Measurements from ENCODE around the gene PDE1C. TPM values are rescaled to one million over a fixed set of nuclear protein-coding genes. Genes with fewer than 3 reads are reported as not detected.

Gene PDE1C
- total RNA-seq, 1 donor from 2014 or later = 15.5 TPM

DNA sequence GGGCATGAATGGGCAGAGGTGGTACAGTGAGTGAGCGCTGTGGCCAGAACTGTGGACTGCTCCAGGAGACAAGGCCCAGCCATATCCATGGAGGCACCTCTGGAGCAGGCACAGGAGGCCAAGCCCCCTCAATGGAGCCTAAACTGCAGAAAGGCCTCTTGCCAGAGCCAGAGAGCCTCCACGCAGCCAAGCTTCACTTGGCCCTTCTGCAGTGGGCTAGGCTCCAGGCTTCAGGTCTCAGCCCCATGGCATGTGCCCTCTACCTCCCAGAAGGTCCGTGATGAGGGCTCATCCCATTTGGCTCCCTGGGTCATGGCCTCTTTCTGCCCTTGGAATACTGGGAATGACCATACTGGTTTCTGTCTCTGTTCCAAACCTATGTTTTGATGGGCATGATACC lies 8.9 kb downstream of the PDE1C start:
- DNase-seq (no peak), ATAC-seq (no peak)
- intact Hi-C loops (cut with DNase I) = no loop called here
- Histone ChIP-seq H3K4me1 (no peaks in the 10 kb centered on the region), H3K9me3 (no peaks in the 10 kb centered on the region), H3K27me3 (ENCODE audit: low read depth) (no peaks in the 10 kb centered on the region), H3K27ac (no peak overlapping the region), H3K4me3 (no peak overlapping the region), H3K36me3 (no peaks in the 10 kb centered on the region)
- TF ChIP-seq, protein P1, sequence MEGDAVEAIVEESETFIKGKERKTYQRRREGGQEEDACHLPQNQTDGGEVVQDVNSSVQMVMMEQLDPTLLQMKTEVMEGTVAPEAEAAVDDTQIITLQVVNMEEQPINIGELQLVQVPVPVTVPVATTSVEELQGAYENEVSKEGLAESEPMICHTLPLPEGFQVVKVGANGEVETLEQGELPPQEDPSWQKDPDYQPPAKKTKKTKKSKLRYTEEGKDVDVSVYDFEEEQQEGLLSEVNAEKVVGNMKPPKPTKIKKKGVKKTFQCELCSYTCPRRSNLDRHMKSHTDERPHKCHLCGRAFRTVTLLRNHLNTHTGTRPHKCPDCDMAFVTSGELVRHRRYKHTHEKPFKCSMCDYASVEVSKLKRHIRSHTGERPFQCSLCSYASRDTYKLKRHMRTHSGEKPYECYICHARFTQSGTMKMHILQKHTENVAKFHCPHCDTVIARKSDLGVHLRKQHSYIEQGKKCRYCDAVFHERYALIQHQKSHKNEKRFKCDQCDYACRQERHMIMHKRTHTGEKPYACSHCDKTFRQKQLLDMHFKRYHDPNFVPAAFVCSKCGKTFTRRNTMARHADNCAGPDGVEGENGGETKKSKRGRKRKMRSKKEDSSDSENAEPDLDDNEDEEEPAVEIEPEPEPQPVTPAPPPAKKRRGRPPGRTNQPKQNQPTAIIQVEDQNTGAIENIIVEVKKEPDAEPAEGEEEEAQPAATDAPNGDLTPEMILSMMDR (IDR thresholded peaks at IDR 0.05) = no peak

DNA sequence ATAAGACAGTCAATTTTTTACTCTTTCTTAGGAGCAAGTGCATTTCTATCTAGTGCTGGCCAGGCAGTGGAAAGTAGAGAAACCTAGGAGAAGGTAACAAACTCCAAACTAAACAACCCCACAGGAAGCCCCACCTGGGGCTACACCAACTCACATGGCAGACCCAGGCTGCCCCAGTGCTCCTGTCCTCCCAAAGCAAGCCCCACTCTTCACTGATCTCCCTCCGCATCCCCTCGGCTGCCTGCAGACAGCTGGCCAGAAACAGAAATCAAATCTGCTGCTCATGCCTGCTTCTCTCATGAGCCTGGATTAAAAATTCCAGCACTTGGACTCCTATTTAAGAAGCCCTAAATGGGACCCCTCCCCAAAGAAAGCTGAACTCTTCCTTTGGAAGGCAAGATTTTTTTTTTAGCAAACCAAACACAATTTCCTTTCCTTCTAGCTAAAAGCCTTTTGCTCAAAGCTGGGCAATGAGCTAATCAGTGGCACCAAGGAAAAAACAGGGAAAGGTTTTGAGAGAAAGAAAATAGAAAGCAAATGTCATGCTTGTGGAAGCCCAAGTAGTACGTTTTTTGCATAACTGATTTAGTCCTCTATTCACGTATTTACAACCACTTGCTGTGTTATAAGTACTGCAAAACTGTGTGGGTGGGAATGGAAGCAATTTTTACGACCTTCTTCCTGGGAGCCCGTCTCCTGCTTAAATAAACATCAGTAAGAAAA lies 10.8 kb downstream of the PDE1C start:
- Histone ChIP-seq H3K27ac (no peak overlapping the region), H3K27me3 (ENCODE audit: low read depth) (no peaks in the 10 kb centered on the region), H3K9me3 (no peaks in the 10 kb centered on the region), H3K4me3 (no peak overlapping the region), H3K4me1 (no peaks in the 10 kb centered on the region), H3K36me3 (no peaks in the 10 kb centered on the region)
- no peak for DNase-seq
- intact Hi-C loops (cut with DNase I) = no loop called here
- TF ChIP-seq, protein P1 (IDR thresholded peaks at IDR 0.05) = no peak
- no peak for ATAC-seq

DNA sequence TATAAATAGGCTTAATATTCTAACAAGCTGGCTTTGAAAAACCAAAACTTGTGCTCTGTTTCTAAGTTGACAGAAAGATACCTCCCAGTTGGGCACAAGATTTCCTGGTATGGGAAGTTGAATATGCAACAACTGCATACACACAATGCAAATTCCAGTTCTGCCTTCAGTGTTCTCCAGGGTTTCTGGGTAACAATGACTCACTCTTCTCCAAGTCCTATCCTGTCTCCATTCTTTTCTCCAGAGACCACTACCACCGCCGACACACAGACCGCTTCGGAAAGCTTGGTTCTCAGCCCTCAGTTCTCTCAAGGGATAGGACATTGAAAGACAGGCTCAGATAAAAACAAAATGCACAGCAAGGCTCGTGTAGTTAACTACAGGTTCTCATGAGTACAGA lies 12.2 kb downstream of the PDE1C start:
- Histone ChIP-seq H3K4me3 (no peak overlapping the region), H3K27ac (no peak overlapping the region), H3K36me3 (no peaks in the 10 kb centered on the region), H3K4me1 (no peaks in the 10 kb centered on the region), H3K27me3 (ENCODE audit: low read depth) (no peaks in the 10 kb centered on the region), H3K9me3 (no peaks in the 10 kb centered on the region)
- no peak for ATAC-seq
- DNase-seq = no peak
- intact Hi-C loops (cut with DNase I) = no loop called here
- TF ChIP-seq, protein P1 (IDR thresholded peaks at IDR 0.05) = no peak

DNA sequence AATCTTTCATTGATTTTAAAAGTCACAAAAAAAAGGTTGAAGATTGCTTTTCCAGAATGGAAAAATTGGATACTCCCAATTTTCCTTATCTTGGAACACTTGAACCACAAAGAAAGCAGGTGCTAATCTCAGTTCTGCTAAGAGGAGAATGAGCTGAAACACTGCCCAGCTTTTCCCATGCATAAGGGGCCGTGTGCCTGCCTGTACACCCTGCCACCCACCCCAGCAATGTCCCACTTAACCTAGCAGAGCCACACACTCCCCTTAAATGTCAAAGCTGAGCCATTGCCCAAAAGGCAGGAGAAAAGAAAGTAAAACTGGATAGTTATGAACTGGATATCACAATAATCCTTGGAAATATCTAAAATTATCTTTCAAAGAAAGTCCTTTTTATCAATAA lies 13.4 kb downstream of the PDE1C start:
- H3K4me1 ChIP-seq = no peaks in the 10 kb centered on the region
- H3K36me3 ChIP-seq = no peaks in the 10 kb centered on the region
- H3K27me3 ChIP-seq (ENCODE audit: low read depth) = no peaks in the 10 kb centered on the region
- no peaks in the 10 kb centered on the region for H3K9me3 ChIP-seq
- ATAC-seq (no peak), DNase-seq (no peak)
- TF ChIP-seq, protein P1 (IDR thresholded peaks at IDR 0.05) = no peak
- intact Hi-C loops (cut with DNase I) = no loop called here
- H3K27ac ChIP-seq = no peak overlapping the region
- no peak overlapping the region for H3K4me3 ChIP-seq

DNA sequence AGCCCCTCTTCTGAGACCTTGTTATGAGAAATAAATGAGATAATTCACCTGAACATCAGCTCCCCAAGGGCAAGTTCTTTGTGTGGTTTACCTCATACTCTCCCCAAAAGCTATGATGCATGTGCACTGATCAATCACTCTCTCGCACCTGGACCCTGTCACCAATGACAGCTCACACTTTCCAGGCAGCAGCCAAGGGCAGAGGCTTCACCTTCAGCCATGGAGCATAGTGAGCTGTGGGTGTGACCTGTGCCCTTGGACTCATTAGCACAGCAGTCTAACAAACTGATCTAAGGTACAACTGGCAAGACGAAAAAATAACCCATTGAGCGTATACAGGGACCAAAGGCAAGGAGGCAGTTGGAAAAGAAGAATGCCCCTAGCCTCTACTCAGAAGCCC lies 17.0 kb downstream of the PDE1C start:
- ATAC-seq = no peak
- no peaks in the 10 kb centered on the region for H3K27me3 ChIP-seq (ENCODE audit: low read depth)
- TF ChIP-seq, protein P1 (IDR thresholded peaks at IDR 0.05) = no peak
- intact Hi-C loops (cut with DNase I) = no loop called here
- H3K4me1 ChIP-seq = no peaks in the 10 kb centered on the region
- no peak for DNase-seq
- H3K27ac ChIP-seq = no peak overlapping the region
- no peak overlapping the region for H3K4me3 ChIP-seq
- no peaks in the 10 kb centered on the region for H3K9me3 ChIP-seq
- H3K36me3 ChIP-seq = no peaks in the 10 kb centered on the region

Measured in lower lobe of right lung (tissue), 2 donors.